GM18499 (cell line): ENCODE data around the gene SMC5.
"Not testable (repeated sequence)": the region's sequence is repeated elsewhere in the genome, so short reads cannot be mapped to it uniquely, and the experiment has no call there.

ENCODE experiments used
- ATAC-seq: cut with Tn5 transposase; IDR thresholded peaks from one replicate; pipeline ENCODE4 v1.9.1; 2021; ENCODE audit warnings: moderate number of reproducible peaks; ENCODE audit not compliant: insufficient read depth, unreplicated experiment

Gene SMC5

GRCh38 chr9:70258692-70259511, at the start of gene SMC5:
SMC5 (plus strand) TSS chr9:70258978; CDS start chr9:70259079, 101 bp downstream.
- peak; percentile 59 for ATAC-seq

- ATAC-seq = no peak
Observed at GRCh38 chr9:70217029-70217428, 41.7 kb upstream of the SMC5 start.

GRCh38 chr9:70218767-70219166, 40.0 kb upstream of the SMC5 start:
- no peak for ATAC-seq

GRCh38 chr9:70220216-70220615, 38.6 kb upstream of the SMC5 start:
- no peak for ATAC-seq

GRCh38 chr9:70222354-70222753, 36.4 kb upstream of the SMC5 start:
- ATAC-seq = no peak

GRCh38 chr9:70228118-70228517, 30.7 kb upstream of the SMC5 start:
- no peak for ATAC-seq

- ATAC-seq = no peak
Observed at GRCh38 chr9:70228611-70229010, 30.2 kb upstream of the SMC5 start.

GRCh38 chr9:70229026-70229425, 29.8 kb upstream of the SMC5 start:
- ATAC-seq = no peak

GRCh38 chr9:70229579-70229978, 29.2 kb upstream of the SMC5 start:
- ATAC-seq = no peak

GRCh38 chr9:70232476-70232875, 26.3 kb upstream of the SMC5 start:
- ATAC-seq = no peak

- ATAC-seq = not testable (repeated sequence)
Observed at GRCh38 chr9:70234208-70234607, 24.6 kb upstream of the SMC5 start.

GRCh38 chr9:70245952-70246351, 12.8 kb upstream of the SMC5 start:
- not testable (repeated sequence) for ATAC-seq

- ATAC-seq = no peak
Observed at GRCh38 chr9:70250221-70250620, 8.6 kb upstream of the SMC5 start.

GRCh38 chr9:70255486-70255885, 3.3 kb upstream of the SMC5 start:
- no peak for ATAC-seq

- no peak for ATAC-seq
Observed at GRCh38 chr9:70256123-70256551, 2.6 kb upstream of the SMC5 start.

GRCh38 chr9:70257502-70257901, 1.3 kb upstream of the SMC5 start:
- no peak for ATAC-seq

GRCh38 chr9:70257991-70258691, 637 bp upstream of the SMC5 start:
- peak; percentile 26 for ATAC-seq

- ATAC-seq = no peak
Observed at GRCh38 chr9:70259512-70259802, 679 bp downstream of the SMC5 start.

- no peak for ATAC-seq
Observed at GRCh38 chr9:70260007-70260443, 1.2 kb downstream of the SMC5 start.

- peak; percentile 33 for ATAC-seq
Observed at GRCh38 chr9:70260606-70261005, 1.8 kb downstream of the SMC5 start.

GRCh38 chr9:70261131-70261870, 2.5 kb downstream of the SMC5 start:
- no peak for ATAC-seq
